KOPT-K1 (cell line): ENCODE measurements around the gene CADM2.
"Not testable (repeated sequence)": the region's sequence is repeated elsewhere in the genome, so short reads cannot be mapped to it uniquely, and the experiment has no call there.

Source experiments
- H3K27ac ChIP-seq: fragments of 200-600 bp; sonication (generic); 2 replicates; pipeline ENCODE4 v1.5.1; 2016; ENCODE audit warnings: antibody characterized with exemption, mild to moderate bottlenecking, low read depth, low read length; ENCODE audit not compliant: poor library complexity, severe bottlenecking
- H3K36me3 ChIP-seq: fragments of 200-600 bp; sonication (generic); 2 replicates; pipeline ENCODE4 v1.5.1; 2017; ENCODE audit warnings: antibody characterized with exemption, mild to moderate bottlenecking, low read length, moderate library complexity; ENCODE audit not compliant: insufficient read depth
- H3K9me3 ChIP-seq: fragments of 200-600 bp; sonication (generic); 2 replicates; pipeline ENCODE4 v1.5.1; 2017; ENCODE audit warnings: antibody characterized with exemption, low read length, mild to moderate bottlenecking; ENCODE audit not compliant: insufficient read depth, poor library complexity, severe bottlenecking

The CADM2 gene

GRCh38 chr3:85632921-85633320, 674.1 kb downstream of the CADM2 start:
- Histone ChIP-seq H3K9me3 (no peaks in the 10 kb centered on the region), H3K36me3 (no peaks in the 10 kb centered on the region)

DNA sequence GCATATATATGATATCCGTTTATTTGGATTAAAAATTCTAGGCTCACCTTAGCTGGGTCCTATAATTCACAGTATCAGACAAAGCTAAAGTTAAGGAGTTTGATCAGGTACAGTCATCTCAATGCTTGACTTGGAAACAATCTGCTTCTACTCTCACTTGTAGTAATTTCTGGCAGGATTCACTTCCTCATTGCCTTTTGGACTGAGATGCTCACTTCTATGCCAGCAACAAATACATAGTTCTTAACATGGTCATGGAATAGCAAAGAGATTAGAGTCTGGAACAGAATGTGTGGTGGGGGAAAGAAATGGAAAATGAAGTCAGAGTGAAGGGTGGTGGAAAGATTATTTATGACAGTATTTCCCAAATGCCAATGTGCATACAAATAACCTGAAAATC, 693.6 kb downstream of the CADM2 start:
- Histone ChIP-seq H3K9me3 (no peaks in the 10 kb centered on the region), H3K36me3 (no peaks in the 10 kb centered on the region), H3K27ac (no peak overlapping the region)

More at GRCh38 chr3:85632921-85633320, 674.1 kb downstream of the CADM2 start:
- H3K27ac ChIP-seq: no peak overlapping the region

DNA sequence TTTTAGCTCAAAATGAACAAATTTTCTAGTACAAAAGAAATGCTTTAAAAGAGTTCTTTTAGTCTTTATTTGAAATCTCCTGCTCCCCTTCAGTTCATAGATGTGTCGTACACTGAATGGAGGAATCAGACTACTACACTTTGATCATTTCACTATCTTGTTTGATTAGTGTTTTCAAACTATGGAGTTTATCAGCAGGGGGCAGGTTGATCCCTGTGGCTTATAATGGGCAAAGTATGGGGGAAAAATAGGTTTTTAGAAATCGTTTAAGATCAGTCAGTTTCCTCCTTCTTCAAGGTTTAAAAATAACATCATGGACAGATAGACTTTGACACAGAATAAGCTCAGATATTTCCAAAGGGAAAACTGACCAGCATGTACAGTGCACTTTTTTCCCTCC, 701.7 kb downstream of the CADM2 start:
- no peaks in the 10 kb centered on the region for H3K36me3 ChIP-seq
- no peak overlapping the region for H3K27ac ChIP-seq
- H3K9me3 ChIP-seq: no peaks in the 10 kb centered on the region

GRCh38 chr3:85662462-85662861, 703.7 kb downstream of the CADM2 start:
- no peak overlapping the region for H3K27ac ChIP-seq
- no peaks in the 10 kb centered on the region for H3K36me3 ChIP-seq
- H3K9me3 ChIP-seq: no peaks in the 10 kb centered on the region

GRCh38 chr3:85667744-85668143, 709.0 kb downstream of the CADM2 start:
- H3K9me3 ChIP-seq: no peaks in the 10 kb centered on the region
- H3K27ac ChIP-seq: no peak overlapping the region
- H3K36me3 ChIP-seq: no peaks in the 10 kb centered on the region

DNA sequence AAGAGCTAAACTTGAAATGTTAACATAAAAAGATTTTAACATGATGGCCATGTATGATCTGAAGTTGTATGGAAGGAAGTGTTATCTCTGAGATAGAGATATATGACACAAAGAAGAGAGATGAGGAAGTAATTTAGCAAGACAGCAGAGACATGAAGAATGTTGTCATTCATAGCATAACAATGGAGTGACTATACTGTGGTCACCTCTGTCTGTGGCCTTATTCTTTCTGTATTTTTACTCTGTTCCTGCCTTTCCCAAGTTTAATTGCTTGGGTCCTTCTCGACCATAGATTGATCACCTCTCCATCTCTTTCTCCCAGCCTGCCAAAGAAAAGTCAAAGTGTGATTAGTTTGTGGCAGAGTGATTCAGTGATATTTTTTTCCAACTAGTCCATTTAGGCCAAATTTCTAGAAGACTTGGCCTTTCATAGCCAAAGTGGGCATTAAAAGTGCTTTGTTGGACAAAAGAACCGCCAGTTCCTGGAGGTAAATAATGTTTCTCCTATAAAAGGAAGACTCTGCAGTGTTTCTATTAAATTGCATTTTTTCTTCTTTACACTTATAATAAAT, 711.9 kb downstream of the CADM2 start:
- Histone ChIP-seq H3K36me3 (no peaks in the 10 kb centered on the region), H3K9me3 (no peaks in the 10 kb centered on the region), H3K27ac (no peak overlapping the region)

GRCh38 chr3:85672761-85673160, 714.0 kb downstream of the CADM2 start:
- H3K27ac ChIP-seq: no peak overlapping the region
- H3K9me3 ChIP-seq: no peaks in the 10 kb centered on the region
- no peaks in the 10 kb centered on the region for H3K36me3 ChIP-seq

DNA sequence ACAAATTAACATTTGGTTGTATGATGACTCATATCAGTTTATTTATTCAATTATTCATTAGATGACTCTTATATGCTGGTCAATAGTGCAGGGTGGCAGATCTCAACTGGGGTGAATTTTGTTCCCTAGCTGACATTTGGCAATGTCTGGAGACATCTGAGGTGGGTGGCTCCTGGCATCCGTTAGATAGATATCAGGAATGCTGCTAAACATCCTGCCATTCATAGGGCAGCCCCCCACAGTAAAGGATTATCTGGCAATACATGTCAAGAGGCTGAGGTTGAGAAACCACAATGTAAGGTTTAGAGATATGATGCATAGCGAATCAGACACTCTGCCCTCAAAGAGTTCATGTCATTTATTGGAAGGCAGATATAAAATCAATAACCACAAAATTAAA, 719.9 kb downstream of the CADM2 start:
- Histone ChIP-seq H3K9me3 (no peaks in the 10 kb centered on the region), H3K36me3 (no peaks in the 10 kb centered on the region), H3K27ac (no peak overlapping the region)

- H3K27ac ChIP-seq: no peak overlapping the region
- H3K9me3 ChIP-seq: no peaks in the 10 kb centered on the region
- H3K36me3 ChIP-seq: no peaks in the 10 kb centered on the region
These were observed 723.1 kb downstream of the CADM2 start for GRCh38 chr3:85681906-85682305.

GRCh38 chr3:85691196-85691595, 732.4 kb downstream of the CADM2 start:
- Histone ChIP-seq H3K27ac (no peak overlapping the region), H3K9me3 (no peaks in the 10 kb centered on the region), H3K36me3 (no peaks in the 10 kb centered on the region)

- H3K27ac ChIP-seq: no peak overlapping the region
- no peaks in the 10 kb centered on the region for H3K36me3 ChIP-seq
- H3K9me3 ChIP-seq: no peaks in the 10 kb centered on the region
These were observed 738.4 kb downstream of the CADM2 start for GRCh38 chr3:85697156-85697555.

DNA sequence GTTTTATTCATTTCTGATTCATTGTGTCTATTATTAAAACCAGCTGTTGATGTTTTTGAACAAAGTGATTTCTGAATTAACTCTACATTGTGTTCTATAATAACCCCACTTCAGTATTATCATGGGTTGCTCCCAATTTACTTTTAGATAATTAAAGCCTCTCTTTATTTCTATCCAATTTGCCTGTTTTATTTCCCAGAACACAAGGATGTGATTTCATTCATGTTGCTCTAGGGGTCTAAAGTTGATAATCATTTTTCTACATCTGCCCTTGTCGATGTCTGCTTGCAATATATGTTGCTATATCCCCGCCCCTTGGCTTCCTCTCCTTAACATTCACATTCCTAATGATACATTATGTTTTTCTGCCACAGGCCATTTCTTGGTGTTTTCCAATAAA, 747.3 kb downstream of the CADM2 start:
- H3K9me3 ChIP-seq: no peaks in the 10 kb centered on the region
- no peak overlapping the region for H3K27ac ChIP-seq
- no peaks in the 10 kb centered on the region for H3K36me3 ChIP-seq

- not testable (repeated sequence) for H3K27ac ChIP-seq, H3K9me3 ChIP-seq, H3K36me3 ChIP-seq
These were observed 749.5 kb downstream of the CADM2 start for GRCh38 chr3:85708325-85708724.

DNA sequence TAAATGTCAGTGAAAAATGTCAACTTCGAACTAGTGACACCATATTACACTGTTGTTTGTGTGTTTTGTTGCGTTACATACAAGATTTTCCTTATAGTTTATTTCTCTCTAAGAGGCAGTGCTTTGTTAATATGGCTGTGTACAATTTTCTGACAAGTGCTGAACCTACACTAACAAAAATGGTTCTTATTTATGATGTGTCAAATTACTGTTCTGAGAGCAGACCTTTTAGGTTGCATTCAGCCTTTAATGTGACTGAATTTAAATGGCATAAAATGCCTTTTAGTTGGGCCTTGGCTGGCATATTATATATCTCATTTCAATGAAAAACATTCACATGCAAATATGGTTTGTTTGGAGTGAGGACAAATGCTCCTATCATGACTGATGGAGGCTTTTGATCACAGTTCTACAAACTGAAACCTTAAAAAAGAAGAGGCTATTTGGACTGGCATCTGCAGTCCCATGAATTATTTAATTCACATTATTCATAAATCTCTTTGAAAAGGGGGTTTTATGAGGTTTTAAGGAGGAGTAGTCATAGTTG, 750.6 kb downstream of the CADM2 start:
- Histone ChIP-seq H3K36me3 (no peaks in the 10 kb centered on the region), H3K9me3 (no peaks in the 10 kb centered on the region), H3K27ac (no peak overlapping the region)

- no peaks in the 10 kb centered on the region for H3K9me3 ChIP-seq
- H3K36me3 ChIP-seq: no peaks in the 10 kb centered on the region
- H3K27ac ChIP-seq: no peak overlapping the region
These were observed 751.7 kb downstream of the CADM2 start for GRCh38 chr3:85710490-85710889.

GRCh38 chr3:85721409-85722145, 762.8 kb downstream of the CADM2 start:
- Histone ChIP-seq H3K36me3 (no peaks in the 10 kb centered on the region), H3K9me3 (no peaks in the 10 kb centered on the region), H3K27ac (no peak overlapping the region)
